NCI-H526 treated with DMSO at 0.1 percent for 48 hours (cell line): ENCODE measurements around the gene C6orf120.

Source experiments
- DNase-seq: peaks from one replicate; lab custom pipeline; 2025; lab: John Stamatoyannopoulos, UW

The C6orf120 gene

GRCh38 chr6:169725125-169726048 is 23.5 kb downstream of the C6orf120 start:
- DNase-seq = peak; percentile 42

- DNase-seq = no peak
Observed at GRCh38 chr6:169726049-169726400, 24.1 kb downstream of the C6orf120 start.

GRCh38 chr6:169726963-169727362 is 25.0 kb downstream of the C6orf120 start:
- no peak for DNase-seq

GRCh38 chr6:169729961-169730360 is 28.0 kb downstream of the C6orf120 start:
- no peak for DNase-seq

GRCh38 chr6:169738204-169738975 is 36.5 kb downstream of the C6orf120 start:
- no peak for DNase-seq

- DNase-seq = no peak
Observed at GRCh38 chr6:169738976-169739529, 37.1 kb downstream of the C6orf120 start.

GRCh38 chr6:169741344-169741743 is 39.4 kb downstream of the C6orf120 start:
- no peak for DNase-seq

GRCh38 chr6:169745405-169745804 is 43.5 kb downstream of the C6orf120 start:
- DNase-seq = no peak

GRCh38 chr6:169746556-169746955 is 44.6 kb downstream of the C6orf120 start:
- DNase-seq = no peak

- peak; percentile 81 for DNase-seq
Observed at GRCh38 chr6:169751242-169752073, 49.5 kb downstream of the C6orf120 start, which contains the start of the genes DYNLT2 and ERMARD. DYNLT2 (minus strand) TSS chr6:169751572; CDS start chr6:169751458, 114 bp downstream. ERMARD (plus strand) TSS chr6:169751622; CDS start chr6:169751658, 36 bp downstream.

- no peak for DNase-seq
Observed at GRCh38 chr6:169752074-169752623, 50.2 kb downstream of the C6orf120 start.
